ENCODE results near the gene NUDCD2. TPM values are rescaled to one million over a fixed set of nuclear protein-coding genes. Genes with fewer than 3 reads are reported as not detected.

Gene NUDCD2
- total and polyA plus RNA-seq, 4 donors, result 3.8 to 25.0 (median 11.6) TPM

DNA sequence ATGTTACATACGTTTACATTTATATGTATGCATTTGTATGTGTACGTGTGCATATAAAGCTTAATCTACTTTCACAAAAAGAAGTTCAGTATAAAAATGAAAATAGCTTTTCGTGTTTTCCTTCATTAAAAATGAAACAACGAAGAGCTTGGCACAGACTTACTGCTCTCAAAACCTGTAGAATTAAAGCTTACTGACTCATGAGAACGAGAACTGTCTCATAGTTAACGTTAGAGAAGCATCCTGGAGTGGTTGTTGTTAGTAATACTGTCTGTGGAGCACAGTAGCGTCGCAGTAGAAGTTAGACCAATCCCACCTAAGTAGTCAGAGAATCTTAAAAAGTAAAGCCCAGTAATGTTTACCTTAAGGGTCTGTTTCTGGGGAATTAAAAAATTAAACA is 46.8 kb upstream of the NUDCD2 start:
- DNase-seq, result peak in 2 of 3 donors; percentile 29 to 33
- Histone ChIP-seq H3K9ac (ENCODE audit: insufficient read depth in 1 of 2, low read length in 2 of 2) (peak overlapping the region; percentile 7 to 99), H3K27me3 (ENCODE audit: control insufficient read depth in 3 of 3, insufficient read depth in 3 of 3, low read length in 2 of 3) (no peaks in the 10 kb centered on the region), H3K36me3 (ENCODE audit: control insufficient read depth in 4 of 4, insufficient read depth in 4 of 4, low read length in 4 of 4) (no peaks in the 10 kb centered on the region), H3K27ac (ENCODE audit: low read depth in 1 of 2, low read length in 1 of 2) (peak overlapping the region in 1 of 2 donors; percentile 100), H3K4me3 (no peak overlapping the region), H3K4me1 (ENCODE audit: control insufficient read depth in 5 of 5, insufficient read depth in 5 of 5, low read length in 5 of 5) (peaks cover 0 to 61% (median 15%) of the 10 kb centered on the region in 5 donors), H3K9me3 (ENCODE audit: control insufficient read depth in 4 of 4, insufficient read depth in 3 of 4, low read length in 3 of 4) (no peaks in the 10 kb centered on the region)
- TF ChIP-seq, protein P1, sequence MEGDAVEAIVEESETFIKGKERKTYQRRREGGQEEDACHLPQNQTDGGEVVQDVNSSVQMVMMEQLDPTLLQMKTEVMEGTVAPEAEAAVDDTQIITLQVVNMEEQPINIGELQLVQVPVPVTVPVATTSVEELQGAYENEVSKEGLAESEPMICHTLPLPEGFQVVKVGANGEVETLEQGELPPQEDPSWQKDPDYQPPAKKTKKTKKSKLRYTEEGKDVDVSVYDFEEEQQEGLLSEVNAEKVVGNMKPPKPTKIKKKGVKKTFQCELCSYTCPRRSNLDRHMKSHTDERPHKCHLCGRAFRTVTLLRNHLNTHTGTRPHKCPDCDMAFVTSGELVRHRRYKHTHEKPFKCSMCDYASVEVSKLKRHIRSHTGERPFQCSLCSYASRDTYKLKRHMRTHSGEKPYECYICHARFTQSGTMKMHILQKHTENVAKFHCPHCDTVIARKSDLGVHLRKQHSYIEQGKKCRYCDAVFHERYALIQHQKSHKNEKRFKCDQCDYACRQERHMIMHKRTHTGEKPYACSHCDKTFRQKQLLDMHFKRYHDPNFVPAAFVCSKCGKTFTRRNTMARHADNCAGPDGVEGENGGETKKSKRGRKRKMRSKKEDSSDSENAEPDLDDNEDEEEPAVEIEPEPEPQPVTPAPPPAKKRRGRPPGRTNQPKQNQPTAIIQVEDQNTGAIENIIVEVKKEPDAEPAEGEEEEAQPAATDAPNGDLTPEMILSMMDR (IDR thresholded peaks at IDR 0.05; ENCODE audit: control extremely low read depth, extremely low read depth), result no peak
- ATAC-seq (ENCODE audit: insufficient read depth, low FRiP score), result no peak
- WGBS, 2 donors, result 1 to 5% methylated on average over 8 of the region's 8 CpGs

DNA sequence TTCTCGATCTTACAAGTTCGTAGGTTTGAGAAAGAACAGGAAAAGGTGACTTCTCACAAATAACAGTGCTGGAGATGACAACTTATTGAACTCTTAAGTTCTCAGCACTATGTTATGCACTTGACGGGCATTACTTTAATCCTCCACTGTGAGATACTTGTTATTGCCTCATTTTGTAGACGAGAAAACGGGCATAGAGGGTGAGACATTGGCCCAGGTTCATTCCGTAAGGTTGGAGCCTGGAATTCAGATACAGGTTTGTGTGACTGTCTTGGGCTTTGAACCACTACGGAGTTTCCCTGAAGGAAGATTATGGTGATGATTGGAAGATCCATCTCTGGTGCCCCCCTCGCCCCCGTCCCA is 46.2 kb upstream of the NUDCD2 start:
- no peaks in the 10 kb centered on the region for H3K36me3 ChIP-seq (ENCODE audit: control insufficient read depth in 4 of 4, insufficient read depth in 4 of 4, low read length in 4 of 4)
- peaks cover 0 to 61% (median 9%) of the 10 kb centered on the region in 5 donors for H3K4me1 ChIP-seq (ENCODE audit: control insufficient read depth in 5 of 5, insufficient read depth in 5 of 5, low read length in 5 of 5)
- DNase-seq, result no peak
- H3K27me3 ChIP-seq (ENCODE audit: control insufficient read depth in 3 of 3, insufficient read depth in 3 of 3, low read length in 2 of 3), result no peaks in the 10 kb centered on the region
- H3K9me3 ChIP-seq (ENCODE audit: control insufficient read depth in 4 of 4, insufficient read depth in 3 of 4, low read length in 3 of 4), result no peaks in the 10 kb centered on the region
- H3K4me3 ChIP-seq, result peak overlapping the region; percentile 84
- 0 to 2% methylated on average over 9 of the region's 9 CpGs for WGBS, 2 donors
- ATAC-seq (ENCODE audit: insufficient read depth, low FRiP score), result no peak
- H3K9ac ChIP-seq (ENCODE audit: insufficient read depth in 1 of 2, low read length in 2 of 2), result peak overlapping the region; percentile 63 to 99
- TF ChIP-seq, protein P1 (IDR thresholded peaks at IDR 0.05; ENCODE audit: control extremely low read depth, extremely low read depth), result no peak
- H3K27ac ChIP-seq (ENCODE audit: low read depth in 1 of 2, low read length in 1 of 2), result peak overlapping the region; percentile 92 to 100

DNA sequence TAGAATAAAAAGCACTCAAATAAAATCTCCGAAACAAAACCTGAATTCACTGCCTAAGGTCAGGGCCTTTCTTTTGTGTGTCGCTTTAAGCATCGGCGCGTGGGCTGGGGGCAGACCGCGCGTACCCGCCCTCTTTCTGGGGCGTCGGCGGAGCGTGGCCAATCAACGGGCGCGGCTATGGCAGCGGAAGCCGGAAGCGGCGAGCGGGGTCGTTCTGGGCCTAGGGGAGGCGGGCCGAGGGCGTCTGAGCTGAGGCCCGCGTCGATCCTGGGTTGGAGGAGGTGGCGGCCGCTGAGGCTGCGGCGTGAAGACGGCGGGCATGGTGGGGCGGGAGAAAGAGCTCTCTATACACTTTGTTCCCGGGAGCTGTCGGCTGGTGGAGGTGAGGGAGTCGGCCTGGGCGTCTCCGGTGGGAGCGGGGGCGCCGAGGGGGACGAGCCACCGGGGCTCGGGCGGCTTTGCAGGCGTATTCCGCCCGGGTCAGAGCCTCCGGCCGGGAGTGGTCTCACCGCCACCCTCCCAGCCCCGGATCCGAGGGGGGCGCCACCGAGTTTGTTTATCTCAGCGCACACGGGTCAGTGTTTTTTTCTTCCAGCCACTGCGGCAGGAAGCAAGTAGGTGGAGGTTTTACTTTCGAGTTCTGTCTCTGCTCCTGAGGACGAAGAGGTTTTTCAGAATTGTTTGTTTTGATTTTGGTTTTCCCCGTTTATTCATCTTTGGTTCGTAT is 45.6 kb upstream of the NUDCD2 start, which contains the start of gene MAT2B:
MAT2B (plus strand) TSS at position 252 of the 727 bp plus-strand sequence; CDS start at position 320, 68 bp downstream.
- ATAC-seq (ENCODE audit: insufficient read depth, low FRiP score) (peak; percentile 97), DNase-seq (peak; percentile 97 to 98 (median 97))
- no peaks in the 10 kb centered on the region for H3K27me3 ChIP-seq (ENCODE audit: control insufficient read depth in 3 of 3, insufficient read depth in 3 of 3, low read length in 2 of 3)
- no peaks in the 10 kb centered on the region for H3K36me3 ChIP-seq (ENCODE audit: control insufficient read depth in 4 of 4, insufficient read depth in 4 of 4, low read length in 4 of 4)
- peak within 1 kb of the TSS; percentile 63 to 99 for H3K9ac ChIP-seq (ENCODE audit: insufficient read depth in 1 of 2, low read length in 2 of 2)
- TF ChIP-seq, protein P1 (IDR thresholded peaks at IDR 0.05; ENCODE audit: control extremely low read depth, extremely low read depth), result peak; percentile 18
- H3K27ac ChIP-seq (ENCODE audit: low read depth in 1 of 2, low read length in 1 of 2), result peak within 1 kb of the TSS; percentile 99 to 100
- H3K9me3 ChIP-seq (ENCODE audit: control insufficient read depth in 4 of 4, insufficient read depth in 3 of 4, low read length in 3 of 4), result no peaks in the 10 kb centered on the region
- peak within 1 kb of the TSS; percentile 84 for H3K4me3 ChIP-seq
- peaks cover 0 to 58% (median 9%) of the 10 kb centered on the region in 5 donors for H3K4me1 ChIP-seq (ENCODE audit: control insufficient read depth in 5 of 5, insufficient read depth in 5 of 5, low read length in 5 of 5)
- WGBS, 2 donors, result 1% methylated on average over 60 to 64 of the region's 64 CpGs

All from lung (tissue), 12 donors.